Raji (cell line): ENCODE results near the gene FAM193B.

Experiments
- POLR2A ChIP-seq: IDR thresholded peaks from 2 replicates; pipeline ENCODE4 v1.6.1; 2011; ENCODE audit warnings: low read depth, low read length, control low read depth; ENCODE audit not compliant: insufficient read depth

The FAM193B gene

DNA sequence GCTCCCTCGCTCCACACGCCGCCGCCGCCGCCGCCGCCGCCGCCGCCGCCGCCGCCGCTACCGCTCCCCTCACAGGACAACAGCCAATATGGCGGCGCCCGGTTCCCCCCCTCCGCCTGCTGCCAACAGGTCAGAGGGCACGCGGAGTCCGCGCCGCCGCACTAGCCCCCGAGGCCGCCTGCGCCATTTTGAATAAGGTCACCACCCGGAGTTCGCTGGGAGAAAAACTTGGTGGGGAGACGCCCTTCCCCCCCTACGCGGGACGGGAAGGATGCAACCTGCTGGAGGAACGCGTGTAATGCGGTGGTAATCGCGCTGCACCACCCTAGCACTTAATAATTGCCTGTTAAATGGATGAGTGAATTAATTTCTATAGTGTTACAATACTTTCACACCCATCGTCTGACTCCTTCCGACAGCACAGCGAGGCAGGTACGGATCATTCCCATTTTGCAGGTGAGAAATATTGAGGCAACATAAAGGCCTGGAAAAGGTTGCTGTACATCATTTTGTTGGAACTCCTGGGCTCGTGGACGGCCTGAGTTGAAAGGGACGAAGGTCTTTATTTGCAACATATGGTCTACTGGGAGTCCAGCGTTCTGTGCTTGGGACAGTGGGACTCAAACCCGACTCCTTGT lies at the start of gene FAM193B:
FAM193B (minus strand) TSS at position 90 of the 638 bp plus-strand sequence. CDS start 105 bp downstream, outside the sequence.
- TF ChIP-seq POLR2A = peak; percentile 61

DNA sequence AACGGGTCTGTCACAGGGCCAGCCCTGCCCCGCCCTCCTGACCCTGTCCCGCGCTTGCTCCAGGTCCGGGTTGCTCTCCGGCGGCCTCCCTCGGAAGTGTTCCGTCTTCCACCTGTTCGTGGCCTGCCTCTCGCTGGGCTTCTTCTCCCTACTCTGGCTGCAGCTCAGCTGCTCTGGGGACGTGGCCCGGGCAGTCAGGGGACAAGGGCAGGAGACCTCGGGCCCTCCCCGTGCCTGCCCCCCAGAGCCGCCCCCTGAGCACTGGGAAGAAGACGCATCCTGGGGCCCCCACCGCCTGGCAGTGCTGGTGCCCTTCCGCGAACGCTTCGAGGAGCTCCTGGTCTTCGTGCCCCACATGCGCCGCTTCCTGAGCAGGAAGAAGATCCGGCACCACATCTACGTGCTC lies 49.8 kb upstream of the FAM193B start:
- TF ChIP-seq POLR2A = no peak

- TF ChIP-seq POLR2A = no peak
Observed at GRCh38 chr5:177603631-177604030, 49.3 kb upstream of the FAM193B start.

DNA sequence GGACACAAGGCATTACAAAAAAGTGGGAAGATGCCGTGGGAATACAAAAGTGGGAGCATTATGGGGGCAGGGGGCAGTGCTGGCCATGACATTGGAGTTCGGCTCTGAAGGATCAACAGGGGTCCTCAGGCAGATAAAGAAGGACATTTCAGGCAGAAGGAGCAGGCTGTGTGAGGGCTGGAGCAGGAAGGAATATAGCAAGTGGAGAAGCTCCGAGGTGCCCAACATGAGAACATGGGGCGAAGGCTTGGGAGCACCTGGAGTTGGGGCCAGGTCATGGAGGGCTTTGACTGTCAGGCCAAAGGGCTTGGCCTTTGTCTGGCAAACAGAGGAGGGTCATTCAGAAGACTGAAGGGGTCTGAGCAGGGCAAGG lies 48.1 kb upstream of the FAM193B start:
- TF ChIP-seq POLR2A = no peak

DNA sequence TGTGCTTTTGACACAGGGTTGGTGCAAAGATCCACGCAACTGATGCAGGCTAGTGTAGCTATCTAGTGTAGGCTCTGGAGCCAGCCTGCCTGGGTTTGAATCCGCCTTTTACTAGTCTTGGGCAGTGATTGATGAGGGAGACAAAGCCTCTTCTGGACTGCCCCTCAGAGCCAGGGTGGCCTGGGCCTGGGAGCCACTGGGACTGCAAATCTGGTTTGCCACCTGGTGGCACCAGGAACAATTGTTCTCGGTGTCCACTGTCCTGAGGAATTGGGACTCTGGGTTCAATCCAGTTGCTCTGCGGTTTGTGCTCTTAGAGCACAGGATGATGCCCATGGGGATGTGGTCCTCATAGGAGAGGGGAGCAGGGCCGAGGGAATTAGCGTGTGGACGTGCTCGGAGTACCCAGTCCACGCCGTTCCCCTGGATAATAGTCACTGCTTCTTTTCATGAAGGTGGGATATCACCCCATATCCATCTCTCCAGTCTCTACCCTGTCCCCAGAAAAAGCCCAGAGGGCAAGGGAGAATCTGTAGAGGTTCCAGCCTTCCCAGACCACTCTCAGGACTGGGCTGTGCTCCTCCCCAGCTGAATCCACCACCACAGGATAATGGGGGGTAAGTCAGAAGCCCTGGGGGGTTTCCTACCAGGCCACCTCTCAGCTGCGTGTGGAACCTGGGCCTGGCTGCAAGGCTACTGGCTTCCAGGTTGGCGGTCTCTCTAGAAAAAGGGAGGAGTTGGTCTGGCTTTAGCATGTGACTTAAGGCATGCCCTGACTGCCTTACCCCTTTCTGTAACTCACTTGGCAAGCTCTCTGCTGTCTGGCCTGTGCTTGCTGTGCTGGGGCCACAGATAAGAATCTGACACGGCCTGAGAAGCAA lies 47.5 kb upstream of the FAM193B start:
- TF ChIP-seq POLR2A = no peak

- no peak for TF ChIP-seq POLR2A
Observed at GRCh38 chr5:177601126-177601525, 46.8 kb upstream of the FAM193B start.

DNA sequence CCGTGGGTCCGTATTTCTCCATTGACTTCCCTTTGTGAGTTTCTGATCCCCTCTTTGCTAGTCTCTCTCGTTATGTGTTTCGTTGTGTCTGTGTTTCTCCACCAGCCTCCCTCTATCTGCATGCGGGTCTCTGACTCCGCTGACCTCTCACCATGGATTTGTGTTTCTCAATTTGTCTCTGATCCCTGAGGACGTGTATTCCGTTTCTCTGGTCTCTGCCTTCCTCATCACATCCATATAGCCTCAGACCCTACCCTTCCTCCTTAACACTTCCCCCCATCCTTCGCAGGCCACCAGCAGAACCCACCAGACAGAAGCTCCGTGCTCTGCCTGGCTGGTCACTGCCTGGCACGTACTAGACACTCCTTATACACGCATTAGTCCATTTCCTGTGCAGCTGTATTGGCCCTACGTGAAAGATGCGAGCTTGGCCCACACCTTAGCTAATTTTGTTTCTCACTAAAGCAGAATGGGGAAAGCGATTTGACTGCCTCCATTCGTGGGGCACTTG lies 46.2 kb upstream of the FAM193B start:
- no peak for TF ChIP-seq POLR2A

- peak; percentile 95 for TF ChIP-seq POLR2A
Observed at GRCh38 chr5:177599731-177600507, 45.6 kb upstream of the FAM193B start, which contains the start of gene B4GALT7. B4GALT7 (plus strand) TSS chr5:177600132; CDS start chr5:177600211, 79 bp downstream.

DNA sequence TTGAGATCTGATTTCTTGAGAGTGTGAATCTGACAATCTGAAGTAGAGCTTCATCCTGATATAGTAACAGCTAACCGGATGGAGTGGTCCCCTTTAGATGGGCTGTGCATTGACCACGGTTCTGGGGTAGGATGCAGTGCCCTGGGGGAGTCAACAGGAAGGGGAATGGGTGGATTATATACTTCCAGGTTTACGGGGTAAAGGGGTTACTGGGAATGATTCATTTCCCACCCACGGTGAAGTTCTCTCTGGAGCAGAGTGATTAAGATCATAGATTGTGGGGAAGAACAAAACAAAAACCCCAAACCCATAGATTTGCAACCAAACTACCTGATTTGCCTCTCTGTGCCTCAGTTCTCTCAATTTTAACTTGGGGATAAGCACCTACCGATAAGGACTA lies 44.1 kb upstream of the FAM193B start:
- no peak for TF ChIP-seq POLR2A

DNA sequence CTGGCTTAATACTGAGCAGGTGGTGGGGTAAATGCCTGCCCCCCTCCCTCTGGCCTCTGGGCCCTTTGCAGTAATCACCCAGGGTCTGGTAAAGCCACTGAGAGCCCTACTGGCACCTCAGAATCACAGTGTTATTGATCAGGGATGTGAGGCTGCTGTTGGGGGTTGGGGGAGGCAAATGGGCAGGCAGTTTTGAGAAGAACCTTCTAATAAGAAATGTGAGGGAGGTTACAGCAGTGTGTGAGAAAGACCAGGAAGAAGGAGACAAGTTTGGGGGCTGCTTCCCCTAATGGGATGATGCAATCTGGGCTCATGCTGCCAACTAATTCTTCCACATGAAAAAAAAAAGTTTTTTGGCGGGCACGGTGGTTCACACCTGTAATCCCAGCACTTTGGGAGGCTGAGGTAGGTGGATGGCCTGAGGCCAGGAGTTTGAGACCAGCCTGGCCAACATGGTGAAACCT lies 42.4 kb upstream of the FAM193B start:
- TF ChIP-seq POLR2A = no peak

GRCh38 chr5:177595991-177596774 lies 41.8 kb upstream of the FAM193B start:
- no peak for TF ChIP-seq POLR2A

- TF ChIP-seq POLR2A = no peak
Observed at GRCh38 chr5:177595026-177595585, 40.7 kb upstream of the FAM193B start.

DNA sequence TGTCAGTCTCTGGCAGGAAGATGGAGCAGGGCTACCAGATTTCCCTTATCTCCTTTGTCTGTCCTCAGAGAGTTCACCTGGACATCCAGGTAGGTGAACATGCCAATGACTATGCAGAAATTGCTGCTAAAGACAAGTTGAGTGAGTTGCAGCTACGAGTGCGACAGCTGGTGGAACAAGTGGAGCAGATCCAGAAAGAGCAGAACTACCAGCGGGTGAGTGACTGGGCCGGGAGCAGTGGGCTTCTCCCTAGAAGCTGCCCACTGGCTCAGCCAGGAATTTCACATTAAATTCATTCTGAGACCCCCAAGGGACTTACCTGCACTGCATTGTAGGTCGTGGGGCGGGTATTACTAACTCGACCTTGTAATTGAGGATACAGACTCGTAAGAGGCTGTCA lies 39.7 kb upstream of the FAM193B start:
- TF ChIP-seq POLR2A = no peak

- no peak for TF ChIP-seq POLR2A
Observed at GRCh38 chr5:177593511-177593910, 39.1 kb upstream of the FAM193B start.
